Natural killer cell (primary cell): ENCODE measurements around the gene CFAP61. TPM values are rescaled to one million over a fixed set of nuclear protein-coding genes. Genes with fewer than 3 reads are reported as not detected.

Experiments
- ATAC-seq, 3 donors: fragments of 150-1000 bp in 2 of 3; fragments of 200-7000 bp in 1 of 3; cut with Tn5 transposase; 1 replicate in 1 of 3; 2 replicates in 2 of 3; pipeline ENCODE4 v1.10.0; 2021; ENCODE audit warnings: mild to moderate bottlenecking in 2 of 3, moderate library complexity in 2 of 3
- DNase-seq, 2 donors: peaks; one replicate each; pipeline versions ENCODE4 v3.0.0 to v3.0.0-alpha.2; 2013 to 2021; ENCODE audit warnings: mixed read lengths in 1 of 2
- H3K27ac ChIP-seq: one replicate; pipeline ENCODE4 v1.5.1; 2013; ENCODE audit warnings: mild to moderate bottlenecking, low read length
- H3K27me3 ChIP-seq: one replicate; pipeline ENCODE4 v1.6.1; 2013; ENCODE audit warnings: low read length; ENCODE audit not compliant: control insufficient read depth, insufficient read depth
- H3K36me3 ChIP-seq: one replicate; pipeline ENCODE4 v1.6.1; 2013; ENCODE audit warnings: low read length; ENCODE audit not compliant: control insufficient read depth, insufficient read depth
- H3K4me1 ChIP-seq: one replicate; pipeline ENCODE4 v1.6.1; 2013; ENCODE audit warnings: low read length; ENCODE audit not compliant: control insufficient read depth, insufficient read depth
- H3K4me3 ChIP-seq: one replicate; pipeline ENCODE4 v1.5.1; 2013; ENCODE audit warnings: low read length
- H3K9me3 ChIP-seq: one replicate; pipeline ENCODE4 v1.6.1; 2013; ENCODE audit warnings: low read length; ENCODE audit not compliant: control insufficient read depth, insufficient read depth
- H3K27ac Mint-ChIP-seq, 2 donors: one replicate each; pipeline ENCODE4 v1.8.0; 2022; ENCODE audit warnings: mild to moderate bottlenecking in 2 of 2, mixed read lengths in 2 of 2, moderate library complexity in 1 of 2
- H3K27me3 Mint-ChIP-seq, 2 donors: one replicate each; pipeline ENCODE4 v1.8.0; 2022; ENCODE audit warnings: low read depth in 2 of 2, mixed read lengths in 2 of 2
- H3K36me3 Mint-ChIP-seq: one replicate; pipeline ENCODE4 v1.8.0; 2022; ENCODE audit warnings: mixed read lengths
- H3K4me1 Mint-ChIP-seq, 2 donors: one replicate each; pipeline ENCODE4 v1.8.0; 2022; ENCODE audit warnings: mixed read lengths in 2 of 2
- H3K4me3 Mint-ChIP-seq: one replicate; pipeline ENCODE4 v1.8.0; 2022; ENCODE audit warnings: mild to moderate bottlenecking, moderate library complexity, mixed read lengths
- H3K9me3 Mint-ChIP-seq, 2 donors: one replicate each; pipeline ENCODE4 v1.8.0; 2022; ENCODE audit warnings: mixed read lengths in 2 of 2
- CTCF ChIP-seq: fragments of 200-600 bp; IDR thresholded peaks from one replicate; pipeline ENCODE4 v1.8.0; 2022; ENCODE audit warnings: antibody characterized with exemption
- WGBS: methylation state at CpG from one replicate; pipeline ENCODE4 v1.1.7; 2013; ENCODE audit warnings: missing lambda C conversion rate; ENCODE audit not compliant: insufficient coverage; 5-methylcytosine and 5-hydroxymethylcytosine counted together
- intact Hi-C: fragments of 100-400 bp; cut with micrococcal nuclease; formaldehyde crosslinking; loops from one replicate; pipeline ENCODE4 v1.14.2; 2022
- total RNA-seq, 4 donors: library from RNA; stranded (reverse); fragments of 120-200 nt in 1 of 4; gene quantifications; one replicate each; pipeline versions ENCODE4 v1.2.3 to v1.2.4, GENCODE V29; 2013 to 2022

The CFAP61 gene
- total RNA-seq, 3 donors from 2014 or later (not counting 1 experiment from before 2014, with no cell fraction given) = 1.0 to 2.1 (median 1.3) TPM

- Histone ChIP-seq H3K4me3 (no peak overlapping the region), H3K4me1 (peaks cover 11% of the 10 kb centered on the region), H3K9me3 (no peaks in the 10 kb centered on the region), H3K36me3 (peaks cover 9% of the 10 kb centered on the region), H3K27me3 (no peaks in the 10 kb centered on the region), H3K27ac (no peak overlapping the region)
- no peak for DNase-seq
- H3K4me1 Mint-ChIP-seq = peaks cover 40 to 57% of the 10 kb centered on the region in 2 donors
- no peaks in the 10 kb centered on the region for H3K9me3 Mint-ChIP-seq
- no peak overlapping the region for H3K4me3 Mint-ChIP-seq
- no peaks in the 10 kb centered on the region for H3K36me3 Mint-ChIP-seq
- WGBS = 92% methylated on average over 4 of the region's 7 CpGs
- H3K27me3 Mint-ChIP-seq = no peaks in the 10 kb centered on the region
- TF ChIP-seq CTCF = no peak
- peak overlapping the region in 1 of 2 donors; percentile 79 for H3K27ac Mint-ChIP-seq
- intact Hi-C loops = no loop called here
- no peak for ATAC-seq
These were observed 30.5 kb upstream of the CFAP61 start for GRCh38 chr20:20021835-20022234.

- DNase-seq (no peak), ATAC-seq (no peak)
- no peak overlapping the region for H3K4me3 ChIP-seq
- H3K9me3 ChIP-seq = no peaks in the 10 kb centered on the region
- Mint-ChIP-seq H3K36me3 (no peaks in the 10 kb centered on the region), H3K9me3 (no peaks in the 10 kb centered on the region), H3K27me3 (no peaks in the 10 kb centered on the region), H3K27ac (no peak overlapping the region), H3K4me3 (no peak overlapping the region), H3K4me1 (peaks cover 36 to 53% of the 10 kb centered on the region in 2 donors)
- H3K36me3 ChIP-seq = peaks cover 14% of the 10 kb centered on the region
- intact Hi-C loops = no loop called here
- H3K4me1 ChIP-seq = peaks cover 9% of the 10 kb centered on the region
- no peak overlapping the region for H3K27ac ChIP-seq
- H3K27me3 ChIP-seq = no peaks in the 10 kb centered on the region
- TF ChIP-seq CTCF = no peak
These were observed 29.8 kb upstream of the CFAP61 start for GRCh38 chr20:20022498-20022897.

- Histone ChIP-seq H3K4me3 (no peak overlapping the region), H3K4me1 (peaks cover 2% of the 10 kb centered on the region), H3K36me3 (peaks cover 16% of the 10 kb centered on the region), H3K9me3 (no peaks in the 10 kb centered on the region), H3K27ac (no peak overlapping the region), H3K27me3 (no peaks in the 10 kb centered on the region)
- peak overlapping the region in 1 of 2 donors; percentile 18 for H3K27ac Mint-ChIP-seq
- TF ChIP-seq CTCF = no peak
- H3K9me3 Mint-ChIP-seq = no peaks in the 10 kb centered on the region
- WGBS = 100% methylated on average over 1 of the region's 3 CpGs
- no peak for ATAC-seq
- no peaks in the 10 kb centered on the region for H3K27me3 Mint-ChIP-seq
- H3K36me3 Mint-ChIP-seq = no peaks in the 10 kb centered on the region
- intact Hi-C loops = no loop called here
- H3K4me3 Mint-ChIP-seq = no peak overlapping the region
- H3K4me1 Mint-ChIP-seq = peaks cover 28 to 44% of the 10 kb centered on the region in 2 donors
- DNase-seq = no peak
These were observed 28.9 kb upstream of the CFAP61 start for GRCh38 chr20:20023395-20023794.

- no peaks in the 10 kb centered on the region for H3K27me3 ChIP-seq
- H3K27ac Mint-ChIP-seq = peak overlapping the region; percentile 8 to 65
These were observed 27.4 kb upstream of the CFAP61 start for GRCh38 chr20:20024942-20025341.

More at GRCh38 chr20:20024942-20025341, 27.4 kb upstream of the CFAP61 start:
- no peak overlapping the region for H3K4me3 Mint-ChIP-seq
- no peak for ATAC-seq
- no peak for TF ChIP-seq CTCF
- no peaks in the 10 kb centered on the region for H3K36me3 Mint-ChIP-seq
- Histone ChIP-seq H3K9me3 (no peaks in the 10 kb centered on the region), H3K4me1 (no peaks in the 10 kb centered on the region), H3K27ac (no peak overlapping the region), H3K36me3 (peaks cover 18% of the 10 kb centered on the region), H3K4me3 (no peak overlapping the region)
- H3K9me3 Mint-ChIP-seq = no peaks in the 10 kb centered on the region
- H3K27me3 Mint-ChIP-seq = no peaks in the 10 kb centered on the region
- peaks cover 15 to 32% of the 10 kb centered on the region in 2 donors for H3K4me1 Mint-ChIP-seq
- no peak for DNase-seq
- intact Hi-C loops = no loop called here
